Right lobe of liver (tissue), 4 donors: Measurements from ENCODE around the gene ITGA8.

Experiments used
- POLR2A ChIP-seq: fragments of 450-650 bp; IDR thresholded peaks from one replicate; pipeline ENCODE4 v1.6.1; 2017; ENCODE audit warnings: antibody characterized with exemption, mild to moderate bottlenecking
- TF ChIP-seq, protein P1 (sequence below), 4 donors: fragments of 200-600 bp in 3 of 4; fragments of 450-650 bp in 1 of 4; IDR thresholded peaks; one replicate each; pipeline versions ENCODE4 v1.5.1 to v1.8.0; 2016 to 2022; ENCODE audit warnings: antibody characterized with exemption in 4 of 4, mild to moderate bottlenecking in 2 of 4
- donor health status: DM: no; HTN: no; CAD: no.
- donor health status: DM: no; HTN: no; CAD: no.
- donor health status: DM: no; HTN: yes; CAD: no.

DNA sequence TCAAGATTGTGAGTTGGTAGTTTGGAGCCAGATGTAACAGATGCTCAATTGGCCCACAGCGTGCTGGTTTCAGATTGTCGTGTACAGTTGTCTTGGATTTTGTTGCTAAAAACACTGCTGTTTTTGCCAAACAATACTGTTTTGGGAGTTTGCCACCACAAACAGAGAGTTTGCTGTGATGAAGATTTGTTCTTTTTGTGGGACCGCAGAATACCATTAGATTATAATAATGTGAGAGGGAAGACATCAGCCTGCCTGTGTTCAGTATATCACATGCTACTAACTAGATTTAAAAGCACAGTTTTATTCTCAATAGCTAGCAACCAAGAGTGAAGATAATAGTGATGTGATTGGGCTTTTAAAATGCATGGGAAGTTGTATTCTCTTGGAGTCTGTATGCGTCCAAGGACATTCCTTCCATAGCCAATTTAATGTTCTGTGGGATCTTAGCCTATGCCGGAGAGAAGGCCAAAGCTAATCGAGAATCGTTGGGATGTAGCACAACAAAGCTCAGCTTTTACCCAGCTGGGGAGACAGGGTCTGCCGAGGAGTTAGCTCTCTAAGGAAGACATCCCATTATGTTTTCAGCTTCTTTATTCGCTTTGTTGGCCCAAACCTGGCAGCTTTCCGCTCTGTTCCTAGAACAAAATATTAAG lies 18.7 kb upstream of the ITGA8 start:
- TF ChIP-seq, protein P1, sequence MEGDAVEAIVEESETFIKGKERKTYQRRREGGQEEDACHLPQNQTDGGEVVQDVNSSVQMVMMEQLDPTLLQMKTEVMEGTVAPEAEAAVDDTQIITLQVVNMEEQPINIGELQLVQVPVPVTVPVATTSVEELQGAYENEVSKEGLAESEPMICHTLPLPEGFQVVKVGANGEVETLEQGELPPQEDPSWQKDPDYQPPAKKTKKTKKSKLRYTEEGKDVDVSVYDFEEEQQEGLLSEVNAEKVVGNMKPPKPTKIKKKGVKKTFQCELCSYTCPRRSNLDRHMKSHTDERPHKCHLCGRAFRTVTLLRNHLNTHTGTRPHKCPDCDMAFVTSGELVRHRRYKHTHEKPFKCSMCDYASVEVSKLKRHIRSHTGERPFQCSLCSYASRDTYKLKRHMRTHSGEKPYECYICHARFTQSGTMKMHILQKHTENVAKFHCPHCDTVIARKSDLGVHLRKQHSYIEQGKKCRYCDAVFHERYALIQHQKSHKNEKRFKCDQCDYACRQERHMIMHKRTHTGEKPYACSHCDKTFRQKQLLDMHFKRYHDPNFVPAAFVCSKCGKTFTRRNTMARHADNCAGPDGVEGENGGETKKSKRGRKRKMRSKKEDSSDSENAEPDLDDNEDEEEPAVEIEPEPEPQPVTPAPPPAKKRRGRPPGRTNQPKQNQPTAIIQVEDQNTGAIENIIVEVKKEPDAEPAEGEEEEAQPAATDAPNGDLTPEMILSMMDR (IDR thresholded peaks at IDR 0.05), result no peak
- no peak for TF ChIP-seq POLR2A
